HEK293 (cell line): ENCODE measurements around the gene POLD2.

Experiments
- CTCF ChIA-PET: fragments of 350-600 bp; formaldehyde crosslinking; extraction: SDS; loops from one replicate; lab custom pipeline; 2021; ENCODE audit warnings: antibody characterized with exemption; lab: Yijun Ruan, JAX
- POLR2A ChIA-PET: fragments of 300-600 bp; formaldehyde crosslinking; extraction: SDS; loops from one replicate; lab custom pipeline; 2020; ENCODE audit warnings: antibody characterized with exemption, inconsistent platforms; lab: Yijun Ruan, JAX
- H3K27ac ChIP-seq: fragments of 200-500 bp; sonication (Bioruptor generic); 2 replicates; pipeline ENCODE4 v1.5.1; 2014; ENCODE audit warnings: low read depth, low read length, control low read depth, inconsistent platforms; ENCODE audit errors: extremely low read depth
- H3K36me3 ChIP-seq, 2 experiments: fragments of 200-500 bp in 1 of 2; sonication (Bioruptor generic) in 1 of 2; 1 replicate in 1 of 2; 2 replicates in 1 of 2; pipeline ENCODE4 v1.5.1; 2014 to 2017; ENCODE audit warnings: inconsistent platforms in 2 of 2, low read length in 2 of 2; ENCODE audit not compliant: control insufficient read depth in 2 of 2, insufficient read depth in 1 of 2
- H3K4me1 ChIP-seq: fragments of 200-500 bp; sonication (Bioruptor generic); 2 replicates; pipeline ENCODE4 v1.5.1; 2014; ENCODE audit warnings: mild to moderate bottlenecking, low read length, inconsistent platforms; ENCODE audit not compliant: control insufficient read depth, insufficient read depth
- H3K4me3 ChIP-seq: 2 replicates; pipeline ENCODE4 v1.5.1; 2011; ENCODE audit warnings: low read depth, mild to moderate bottlenecking, control low read depth, low read length, moderate library complexity
- H3K9me3 ChIP-seq: fragments of 200-500 bp; sonication (Bioruptor generic); 2 replicates; pipeline ENCODE4 v1.5.1; 2014; ENCODE audit warnings: low read depth, low read length, inconsistent platforms; ENCODE audit not compliant: control insufficient read depth, insufficient read depth
- EGR2 ChIP-seq: fragments of 450-650 bp; formaldehyde crosslinking; IDR thresholded peaks from 2 replicates; pipeline ENCODE4 v1.5.1; 2016; ENCODE audit warnings: low read depth, missing biosample characterization, missing genetic modification characterization
- HOXD13 ChIP-seq: sonication (generic); formaldehyde crosslinking; IDR thresholded peaks from 2 replicates; pipeline ENCODE4 v1.8.0; 2022; ENCODE audit warnings: missing genetic modification reagents, borderline replicate concordance
- KLF8 ChIP-seq: fragments of 450-650 bp; formaldehyde crosslinking; IDR thresholded peaks from 2 replicates; pipeline ENCODE4 v1.5.1; 2016; ENCODE audit warnings: missing biosample characterization, missing genetic modification characterization
- SP7 ChIP-seq: fragments of 450-650 bp; formaldehyde crosslinking; IDR thresholded peaks from 2 replicates; pipeline ENCODE4 v1.5.1; 2016; ENCODE audit warnings: missing biosample characterization, missing genetic modification characterization
- ZBTB1 ChIP-seq: fragments of 450-650 bp; formaldehyde crosslinking; IDR thresholded peaks from 2 replicates; pipeline ENCODE4 v1.5.1; 2016; ENCODE audit warnings: missing biosample characterization, missing genetic modification characterization
- ZFHX2 ChIP-seq: fragments of 450-650 bp; formaldehyde crosslinking; conservative IDR thresholded peaks from 2 replicates; pipeline ENCODE4 v1.5.1; 2016; ENCODE audit warnings: missing biosample characterization, missing genetic modification characterization
- ZNF133 ChIP-seq: fragments of 450-650 bp; formaldehyde crosslinking; IDR thresholded peaks from 2 replicates; pipeline ENCODE4 v1.5.1; 2016; ENCODE audit warnings: missing biosample characterization, missing genetic modification characterization
- ZNF169 ChIP-seq: fragments of 450-650 bp; formaldehyde crosslinking; IDR thresholded peaks from 2 replicates; pipeline ENCODE4 v1.5.1; 2016; ENCODE audit warnings: missing biosample characterization, missing genetic modification characterization
- ZNF544 ChIP-seq: fragments of 450-650 bp; formaldehyde crosslinking; IDR thresholded peaks from 2 replicates; pipeline ENCODE4 v1.5.0; 2017; ENCODE audit warnings: missing biosample characterization, missing genetic modification characterization
- ZNF654 ChIP-seq: fragments of 450-650 bp; formaldehyde crosslinking; IDR thresholded peaks from 2 replicates; pipeline ENCODE4 v1.5.1; 2016; ENCODE audit warnings: low read depth, missing biosample characterization, missing genetic modification characterization
- ZNF658 ChIP-seq: fragments of 450-650 bp; formaldehyde crosslinking; IDR thresholded peaks from 2 replicates; pipeline ENCODE4; 2016; ENCODE audit warnings: missing biosample characterization, missing genetic modification characterization
- ZNF677 ChIP-seq: fragments of 450-650 bp; IDR thresholded peaks from 2 replicates; pipeline ENCODE4 v1.5.0; 2018; ENCODE audit warnings: missing biosample characterization, mild to moderate bottlenecking, missing genetic modification characterization, moderate library complexity
- ZNF768 ChIP-seq: fragments of 450-650 bp; formaldehyde crosslinking; IDR thresholded peaks from 2 replicates; pipeline ENCODE4 v1.5.1; 2018; ENCODE audit warnings: missing biosample characterization, mild to moderate bottlenecking, missing genetic modification characterization
- ZNF791 ChIP-seq: fragments of 450-650 bp; formaldehyde crosslinking; IDR thresholded peaks from 2 replicates; pipeline ENCODE4 v1.5.1; 2016; ENCODE audit warnings: missing biosample characterization, missing genetic modification characterization
- ZSCAN30 ChIP-seq: fragments of 450-650 bp; IDR thresholded peaks from 2 replicates; pipeline ENCODE4 v1.5.1; 2018; ENCODE audit warnings: missing biosample characterization, mild to moderate bottlenecking, missing genetic modification characterization, moderate library complexity
- TF ChIP-seq, protein P1 (sequence below): fragments of 450-650 bp; formaldehyde crosslinking; IDR thresholded peaks from 2 replicates; pipeline ENCODE4 v1.5.1; 2016; ENCODE audit warnings: missing biosample characterization, missing genetic modification characterization
- TF ChIP-seq, protein P2 (sequence below): fragments of 450-650 bp; formaldehyde crosslinking; IDR thresholded peaks from 2 replicates; pipeline ENCODE4 v1.5.1; 2016; ENCODE audit warnings: missing biosample characterization, missing genetic modification characterization
- TF ChIP-seq, protein P3 (sequence below): fragments of 450-650 bp; formaldehyde crosslinking; IDR thresholded peaks from 2 replicates; pipeline ENCODE4 v1.5.1; 2017; ENCODE audit warnings: missing biosample characterization, missing genetic modification characterization
- TF ChIP-seq, protein P4 (sequence below): fragments of 450-650 bp; formaldehyde crosslinking; IDR thresholded peaks from 2 replicates; pipeline ENCODE4 v1.5.1; 2017; ENCODE audit warnings: missing biosample characterization, missing genetic modification characterization
- TF ChIP-seq, protein P5 (sequence below): fragments of 450-650 bp; formaldehyde crosslinking; IDR thresholded peaks from 2 replicates; pipeline ENCODE4 v1.5.1; 2016; ENCODE audit warnings: missing biosample characterization, missing genetic modification characterization, borderline replicate concordance

POLD2 gene

DNA sequence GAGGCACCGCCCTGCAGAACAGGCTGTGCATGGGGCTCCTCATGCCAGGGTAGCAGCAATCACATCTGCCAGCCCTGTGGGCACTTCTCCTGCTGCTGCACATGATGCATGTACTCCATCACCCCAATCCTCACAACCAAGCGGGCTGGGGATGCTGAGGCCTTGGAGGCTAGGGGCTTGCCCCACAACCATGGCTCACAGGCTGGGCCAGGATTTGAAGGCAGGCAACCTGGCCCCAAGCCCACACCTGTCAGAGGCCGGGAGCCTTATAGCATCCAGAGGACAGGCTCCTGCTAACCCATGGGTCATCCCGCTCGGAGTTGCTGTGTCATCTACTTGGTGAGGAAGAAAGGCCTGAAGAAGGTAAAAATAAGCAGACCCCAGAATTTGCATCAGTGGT is 43.2 kb downstream of the POLD2 start:
- no peaks in the 10 kb centered on the region for H3K4me1 ChIP-seq
- ChIA-PET POLR2A (no interaction called here), CTCF (interaction anchor here (0.6 kb wide), 1 partner anchor 13 kb away, joined by 3 read pairs; no protein-coding TSS in a partner anchor)
- H3K36me3 ChIP-seq = peaks cover 10 to 57% of the 10 kb centered on the region in 2 experiments
- no peaks in the 10 kb centered on the region for H3K9me3 ChIP-seq
- TF ChIP-seq, protein P1, sequence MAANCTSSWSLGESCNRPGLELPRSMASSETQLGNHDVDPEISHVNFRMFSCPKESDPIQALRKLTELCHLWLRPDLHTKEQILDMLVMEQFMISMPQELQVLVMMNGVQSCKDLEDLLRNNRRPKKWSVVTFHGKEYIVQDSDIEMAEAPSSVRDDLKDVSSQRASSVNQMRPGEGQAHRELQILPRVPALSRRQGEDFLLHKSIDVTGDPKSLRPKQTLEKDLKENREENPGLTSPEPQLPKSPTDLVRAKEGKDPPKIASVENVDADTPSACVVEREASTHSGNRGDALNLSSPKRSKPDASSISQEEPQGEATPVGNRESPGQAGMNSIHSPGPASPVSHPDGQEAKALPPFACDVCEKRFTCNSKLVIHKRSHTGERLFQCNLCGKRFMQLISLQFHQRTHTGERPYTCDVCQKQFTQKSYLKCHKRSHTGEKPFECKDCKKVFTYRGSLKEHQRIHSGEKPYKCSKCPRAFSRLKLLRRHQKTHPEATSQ = no peak
- TF ChIP-seq, protein P2, sequence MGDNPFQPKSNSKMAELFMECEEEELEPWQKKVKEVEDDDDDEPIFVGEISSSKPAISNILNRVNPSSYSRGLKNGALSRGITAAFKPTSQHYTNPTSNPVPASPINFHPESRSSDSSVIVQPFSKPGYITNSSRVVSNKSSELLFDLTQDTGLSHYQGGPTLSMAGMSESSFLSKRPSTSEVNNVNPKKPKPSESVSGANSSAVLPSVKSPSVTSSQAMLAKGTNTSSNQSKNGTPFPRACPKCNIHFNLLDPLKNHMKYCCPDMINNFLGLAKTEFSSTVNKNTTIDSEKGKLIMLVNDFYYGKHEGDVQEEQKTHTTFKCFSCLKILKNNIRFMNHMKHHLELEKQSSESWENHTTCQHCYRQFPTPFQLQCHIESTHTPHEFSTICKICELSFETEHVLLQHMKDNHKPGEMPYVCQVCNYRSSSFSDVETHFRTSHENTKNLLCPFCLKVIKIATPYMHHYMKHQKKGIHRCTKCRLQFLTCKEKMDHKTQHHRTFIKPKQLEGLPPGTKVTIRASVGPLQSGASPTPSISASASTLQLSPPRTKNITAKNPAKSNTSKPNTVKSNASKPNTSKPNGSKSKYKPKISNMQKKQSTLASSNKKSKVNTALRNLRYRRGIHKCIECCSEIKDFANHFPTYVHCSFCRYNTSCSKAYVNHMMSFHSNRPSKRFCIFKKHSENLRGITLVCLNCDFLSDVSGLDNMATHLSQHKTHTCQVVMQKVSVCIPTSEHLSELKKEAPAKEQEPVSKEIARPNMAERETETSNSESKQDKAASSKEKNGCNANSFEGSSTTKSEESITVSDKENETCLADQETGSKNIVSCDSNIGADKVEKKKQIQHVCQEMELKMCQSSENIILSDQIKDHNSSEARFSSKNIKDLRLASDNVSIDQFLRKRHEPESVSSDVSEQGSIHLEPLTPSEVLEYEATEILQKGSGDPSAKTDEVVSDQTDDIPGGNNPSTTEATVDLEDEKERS (tag by site-specific recombination) = no peak
- TF ChIP-seq HOXD13 (CRISPR knock-in tag) = no peak
- TF ChIP-seq, protein P3, sequence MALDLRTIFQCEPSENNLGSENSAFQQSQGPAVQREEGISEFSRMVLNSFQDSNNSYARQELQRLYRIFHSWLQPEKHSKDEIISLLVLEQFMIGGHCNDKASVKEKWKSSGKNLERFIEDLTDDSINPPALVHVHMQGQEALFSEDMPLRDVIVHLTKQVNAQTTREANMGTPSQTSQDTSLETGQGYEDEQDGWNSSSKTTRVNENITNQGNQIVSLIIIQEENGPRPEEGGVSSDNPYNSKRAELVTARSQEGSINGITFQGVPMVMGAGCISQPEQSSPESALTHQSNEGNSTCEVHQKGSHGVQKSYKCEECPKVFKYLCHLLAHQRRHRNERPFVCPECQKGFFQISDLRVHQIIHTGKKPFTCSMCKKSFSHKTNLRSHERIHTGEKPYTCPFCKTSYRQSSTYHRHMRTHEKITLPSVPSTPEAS (tag by site-specific recombination) = no peak
- TF ChIP-seq ZNF544 (tag by site-specific recombination) = no peak
- TF ChIP-seq, protein P4, sequence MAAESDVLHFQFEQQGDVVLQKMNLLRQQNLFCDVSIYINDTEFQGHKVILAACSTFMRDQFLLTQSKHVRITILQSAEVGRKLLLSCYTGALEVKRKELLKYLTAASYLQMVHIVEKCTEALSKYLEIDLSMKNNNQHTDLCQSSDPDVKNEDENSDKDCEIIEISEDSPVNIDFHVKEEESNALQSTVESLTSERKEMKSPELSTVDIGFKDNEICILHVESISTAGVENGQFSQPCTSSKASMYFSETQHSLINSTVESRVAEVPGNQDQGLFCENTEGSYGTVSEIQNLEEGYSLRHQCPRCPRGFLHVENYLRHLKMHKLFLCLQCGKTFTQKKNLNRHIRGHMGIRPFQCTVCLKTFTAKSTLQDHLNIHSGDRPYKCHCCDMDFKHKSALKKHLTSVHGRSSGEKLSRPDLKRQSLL (tag by site-specific recombination) = no peak
- no peak for TF ChIP-seq ZNF654 (tag by site-specific recombination)
- no peak for TF ChIP-seq ZNF768 (tag by site-specific recombination)
- TF ChIP-seq EGR2 = no peak
- no peak for TF ChIP-seq ZNF791 (tag by site-specific recombination)
- TF ChIP-seq, protein P5, sequence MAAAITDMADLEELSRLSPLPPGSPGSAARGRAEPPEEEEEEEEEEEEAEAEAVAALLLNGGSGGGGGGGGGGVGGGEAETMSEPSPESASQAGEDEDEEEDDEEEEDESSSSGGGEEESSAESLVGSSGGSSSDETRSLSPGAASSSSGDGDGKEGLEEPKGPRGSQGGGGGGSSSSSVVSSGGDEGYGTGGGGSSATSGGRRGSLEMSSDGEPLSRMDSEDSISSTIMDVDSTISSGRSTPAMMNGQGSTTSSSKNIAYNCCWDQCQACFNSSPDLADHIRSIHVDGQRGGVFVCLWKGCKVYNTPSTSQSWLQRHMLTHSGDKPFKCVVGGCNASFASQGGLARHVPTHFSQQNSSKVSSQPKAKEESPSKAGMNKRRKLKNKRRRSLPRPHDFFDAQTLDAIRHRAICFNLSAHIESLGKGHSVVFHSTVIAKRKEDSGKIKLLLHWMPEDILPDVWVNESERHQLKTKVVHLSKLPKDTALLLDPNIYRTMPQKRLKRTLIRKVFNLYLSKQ (tag by site-specific recombination) = no peak
- no peak for TF ChIP-seq ZBTB1 (tag by site-specific recombination)
- TF ChIP-seq KLF8 (tag by site-specific recombination) = no peak
- no peak for TF ChIP-seq ZNF169 (tag by site-specific recombination)
- TF ChIP-seq ZSCAN30 = no peak
- no peak overlapping the region for H3K27ac ChIP-seq
- no peak overlapping the region for H3K4me3 ChIP-seq

DNA sequence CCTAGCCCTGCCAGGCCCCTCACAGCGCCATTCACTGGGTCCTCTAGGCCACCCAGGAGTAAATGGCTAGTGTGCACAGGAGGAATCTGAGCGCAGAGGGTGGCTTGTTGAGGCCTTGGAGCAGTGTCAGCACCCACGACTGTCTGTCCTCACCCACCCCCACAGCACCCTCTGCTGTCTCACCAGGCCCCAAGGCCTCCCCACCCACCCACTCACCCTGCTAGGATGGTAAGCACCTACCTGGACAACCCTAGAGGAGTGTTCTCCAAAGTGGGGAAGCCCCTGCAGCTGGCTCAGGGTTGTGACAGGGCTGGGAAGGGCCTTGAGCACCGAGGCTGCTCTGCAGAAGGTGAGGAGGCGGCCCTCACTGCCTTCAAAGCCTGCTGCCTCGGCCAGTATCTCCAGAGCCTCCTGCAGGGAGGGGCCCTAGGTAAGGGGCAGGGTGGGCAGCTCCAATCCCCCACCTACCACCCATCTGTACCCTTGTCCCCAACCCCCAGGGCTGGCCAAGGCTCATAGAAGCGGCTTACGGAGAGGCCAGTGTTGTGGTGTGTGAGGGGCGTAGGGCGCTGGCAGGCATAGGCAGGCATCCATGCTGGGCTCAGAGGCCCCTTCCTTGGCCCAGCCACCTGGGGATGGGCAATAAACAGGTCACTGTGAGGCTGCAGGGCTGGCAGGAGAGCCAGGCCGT is 43.9 kb downstream of the POLD2 start:
- no peak overlapping the region for H3K27ac ChIP-seq
- H3K9me3 ChIP-seq = no peaks in the 10 kb centered on the region
- H3K4me3 ChIP-seq = no peak overlapping the region
- CTCF ChIA-PET = no interaction called here
- TF ChIP-seq SP7 (tag by site-specific recombination) = no peak
- TF ChIP-seq ZNF677 (tag by site-specific recombination) = no peak
- TF ChIP-seq ZNF133 = no peak
- peak; percentile 39; the same call in 1 of the 2 replicates for TF ChIP-seq EGR2
- TF ChIP-seq ZFHX2 (tag by site-specific recombination) = 0 out of 2 replicates have a peak, but pooled peaks have one; percentile 33
- TF ChIP-seq ZNF658 (tag by site-specific recombination) = no peak
- H3K36me3 ChIP-seq = peaks cover 10 to 63% of the 10 kb centered on the region in 2 experiments
- H3K4me1 ChIP-seq = no peaks in the 10 kb centered on the region
- POLR2A ChIA-PET = interaction anchor here (0.5 to 1.0 kb wide), 2 partner anchors 35 to 139 kb away, joined by 3 read pairs; partner anchors contain the start of gene DBNL
